Stimulated activated CD4-positive, alpha-beta T cell treated with anti-CD3 and anti-CD28 coated beads, Interleukin-1b, Interleukin-23, amount 100 ng/mL, for 48 hours (primary cell): ENCODE results near the gene CHORDC1.
A peak's percentile ranks its signal among the peaks of the same experiment; 100 is the strongest.

ENCODE experiments used
- DNase-seq: peaks from one replicate; pipeline ENCODE4 v3.0.0-alpha.2; 2020

CHORDC1 gene

GRCh38 chr11:90222459-90223247 lies at the start of gene CHORDC1:
TSS of gene CHORDC1 (minus strand) at chr11:90223049. CDS start at chr11:90222954, 95 bp downstream.
- DNase-seq = peak; percentile 94

GRCh38 chr11:90257158-90257525 lies 34.3 kb upstream of the CHORDC1 start:
- no peak for DNase-seq

- no peak for DNase-seq
Observed at GRCh38 chr11:90256404-90257157, 33.7 kb upstream of the CHORDC1 start.

GRCh38 chr11:90254065-90254464 lies 31.2 kb upstream of the CHORDC1 start:
- DNase-seq = no peak

- DNase-seq = no peak
Observed at GRCh38 chr11:90252053-90252452, 29.2 kb upstream of the CHORDC1 start.

GRCh38 chr11:90251599-90251998 lies 28.8 kb upstream of the CHORDC1 start:
- no peak for DNase-seq

GRCh38 chr11:90250970-90251369 lies 28.1 kb upstream of the CHORDC1 start:
- peak; percentile 14 for DNase-seq

GRCh38 chr11:90246468-90246867 lies 23.6 kb upstream of the CHORDC1 start:
- no peak for DNase-seq

GRCh38 chr11:90243534-90243933 lies 20.7 kb upstream of the CHORDC1 start:
- no peak for DNase-seq

- DNase-seq = no peak
Observed at GRCh38 chr11:90242894-90243416, 20.1 kb upstream of the CHORDC1 start.

- DNase-seq = no peak
Observed at GRCh38 chr11:90241414-90241813, 18.6 kb upstream of the CHORDC1 start.

GRCh38 chr11:90239967-90240636 lies 17.3 kb upstream of the CHORDC1 start:
- peak; percentile 52 for DNase-seq

- DNase-seq = no peak
Observed at GRCh38 chr11:90237004-90237403, 14.2 kb upstream of the CHORDC1 start.

- DNase-seq = no peak
Observed at GRCh38 chr11:90235526-90235925, 12.7 kb upstream of the CHORDC1 start.

GRCh38 chr11:90234977-90235376 lies 12.1 kb upstream of the CHORDC1 start:
- DNase-seq = no peak

- no peak for DNase-seq
Observed at GRCh38 chr11:90229791-90230190, 6.9 kb upstream of the CHORDC1 start.

GRCh38 chr11:90228056-90228455 lies 5.2 kb upstream of the CHORDC1 start:
- DNase-seq = no peak

- DNase-seq = no peak
Observed at GRCh38 chr11:90223248-90223585, 368 bp upstream of the CHORDC1 start.

GRCh38 chr11:90221803-90222458 lies 918 bp downstream of the CHORDC1 start:
- no peak for DNase-seq

- DNase-seq = no peak
Observed at GRCh38 chr11:90220391-90220790, 2.5 kb downstream of the CHORDC1 start.

- no peak for DNase-seq
Observed at GRCh38 chr11:90219438-90219837, 3.4 kb downstream of the CHORDC1 start.

GRCh38 chr11:90218606-90219005 lies 4.2 kb downstream of the CHORDC1 start:
- no peak for DNase-seq

- no peak for DNase-seq
Observed at GRCh38 chr11:90216611-90217010, 6.2 kb downstream of the CHORDC1 start.
